NT2/D1 (cell line): ENCODE measurements around the gene ACOT6.

Experiments
- YY1 ChIP-seq: IDR thresholded peaks from 2 replicates; pipeline ENCODE4 v1.6.1; 2011; ENCODE audit not compliant: insufficient read length, insufficient read depth
- ZNF274 ChIP-seq: IDR thresholded peaks from 2 replicates; pipeline ENCODE4 v1.6.1; 2011; ENCODE audit warnings: mild to moderate bottlenecking, low read depth, low read length

GRCh38 chr14:73567951-73568885 lies 44.1 kb upstream of the ACOT6 start:
- TF ChIP-seq ZNF274 = no peak
- TF ChIP-seq YY1 = no peak
